Measurements from ENCODE around the gene RBM12.
"Not testable (repeated sequence)": the region's sequence is repeated elsewhere in the genome, so short reads cannot be mapped to it uniquely, and the experiment has no call there.

The RBM12 gene

DNA sequence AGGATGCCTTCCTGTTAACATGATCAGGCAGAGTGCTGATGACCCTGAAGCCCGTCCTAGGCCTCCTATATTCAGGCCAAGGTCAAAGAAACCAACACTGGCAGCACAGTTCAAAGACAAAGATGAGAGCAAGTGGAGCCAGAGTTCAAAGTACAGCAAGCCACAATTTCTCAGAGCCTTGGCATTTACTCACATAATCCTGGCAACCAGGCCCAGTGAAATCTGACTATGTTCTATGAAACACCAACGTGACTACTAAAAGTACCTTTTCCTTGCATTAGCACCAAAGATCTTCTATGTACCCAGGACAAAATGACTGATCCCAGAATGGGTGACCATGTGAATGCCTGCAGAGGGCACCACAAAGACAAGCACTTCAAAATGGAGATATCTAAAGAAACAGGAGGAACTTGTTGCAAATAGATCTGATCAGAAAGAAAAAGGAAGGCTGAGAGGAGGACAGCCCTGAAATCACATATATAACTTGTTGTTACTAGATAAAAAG, 30.6 kb upstream of the RBM12 start:
- Histone ChIP-seq H3K27me3 (ENCODE audit: insufficient read depth, low read length, poor library complexity) (no peaks in the 10 kb centered on the region), H3K36me3 (ENCODE audit: insufficient read depth, low read length) (peaks cover 40% of the 10 kb centered on the region), H3K9ac (ENCODE audit: low read depth, low read length) (no peak overlapping the region), H3K4me2 (ENCODE audit: insufficient read depth, low read length) (no peak overlapping the region), H3K27ac (ENCODE audit: low read length) (no peak overlapping the region), H2AFZ (ENCODE audit: low read depth, low read length) (no peak overlapping the region), H4K20me1 (ENCODE audit: insufficient read depth, low read length) (0 out of 2 replicates have a peak, but pooled peaks cover 4% of the 10 kb centered on the region), H3K79me2 (ENCODE audit: insufficient read depth, low read length) (peaks cover 37% of the 10 kb centered on the region), H3K4me3 (ENCODE audit: low read depth in 1 of 2, low read length in 2 of 2) (no peak overlapping the region), H3K4me1 (ENCODE audit: insufficient read depth, low read length) (peaks cover 24% of the 10 kb centered on the region), H3K9me3 (ENCODE audit: insufficient read depth, low read length, severe bottlenecking) (no peaks in the 10 kb centered on the region)
- DNase-seq (no peak), ATAC-seq (ENCODE audit: insufficient read depth, low read depth) (no peak)
- TF ChIP-seq, protein P1, sequence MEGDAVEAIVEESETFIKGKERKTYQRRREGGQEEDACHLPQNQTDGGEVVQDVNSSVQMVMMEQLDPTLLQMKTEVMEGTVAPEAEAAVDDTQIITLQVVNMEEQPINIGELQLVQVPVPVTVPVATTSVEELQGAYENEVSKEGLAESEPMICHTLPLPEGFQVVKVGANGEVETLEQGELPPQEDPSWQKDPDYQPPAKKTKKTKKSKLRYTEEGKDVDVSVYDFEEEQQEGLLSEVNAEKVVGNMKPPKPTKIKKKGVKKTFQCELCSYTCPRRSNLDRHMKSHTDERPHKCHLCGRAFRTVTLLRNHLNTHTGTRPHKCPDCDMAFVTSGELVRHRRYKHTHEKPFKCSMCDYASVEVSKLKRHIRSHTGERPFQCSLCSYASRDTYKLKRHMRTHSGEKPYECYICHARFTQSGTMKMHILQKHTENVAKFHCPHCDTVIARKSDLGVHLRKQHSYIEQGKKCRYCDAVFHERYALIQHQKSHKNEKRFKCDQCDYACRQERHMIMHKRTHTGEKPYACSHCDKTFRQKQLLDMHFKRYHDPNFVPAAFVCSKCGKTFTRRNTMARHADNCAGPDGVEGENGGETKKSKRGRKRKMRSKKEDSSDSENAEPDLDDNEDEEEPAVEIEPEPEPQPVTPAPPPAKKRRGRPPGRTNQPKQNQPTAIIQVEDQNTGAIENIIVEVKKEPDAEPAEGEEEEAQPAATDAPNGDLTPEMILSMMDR (IDR thresholded peaks at IDR 0.05; ENCODE audit: borderline replicate concordance, extremely low read depth, low read length, poor library complexity, severe bottlenecking) = peak; percentile 10
- TF ChIP-seq EZH2 (IDR thresholded peaks at IDR 0.05; ENCODE audit: borderline replicate concordance, low read depth, low read length, severe bottlenecking) = no peak

DNA sequence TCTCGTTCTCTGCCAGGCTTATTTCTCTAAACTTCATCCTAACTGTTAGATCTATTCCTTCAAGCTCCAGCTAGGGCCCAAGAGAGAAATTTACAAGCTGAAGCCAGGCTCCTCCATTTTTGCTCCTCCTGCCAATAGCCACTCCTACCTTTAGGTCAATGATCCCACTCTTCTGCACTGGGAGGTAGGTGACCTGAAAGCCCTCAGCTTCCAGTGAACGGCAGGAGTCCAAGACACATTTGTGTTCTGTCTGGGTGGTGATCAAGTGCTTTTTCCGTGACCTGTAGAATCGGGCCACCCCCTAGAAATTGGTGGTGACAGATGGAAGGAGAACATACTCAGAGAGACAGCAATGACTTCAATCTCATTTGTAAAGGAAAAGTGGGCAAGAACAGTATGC, 25.6 kb upstream of the RBM12 start:
- Histone ChIP-seq H3K79me2 (ENCODE audit: insufficient read depth, low read length) (0 out of 2 replicates have a peak, but pooled peaks cover 2% of the 10 kb centered on the region), H3K9me3 (ENCODE audit: insufficient read depth, low read length, severe bottlenecking) (no peaks in the 10 kb centered on the region), H4K20me1 (ENCODE audit: insufficient read depth, low read length) (no peaks in the 10 kb centered on the region), H3K27ac (ENCODE audit: low read length) (no peak overlapping the region), H3K4me3 (ENCODE audit: low read depth in 1 of 2, low read length in 2 of 2) (no peak overlapping the region), H3K27me3 (ENCODE audit: insufficient read depth, low read length, poor library complexity) (no peaks in the 10 kb centered on the region), H3K9ac (ENCODE audit: low read depth, low read length) (no peak overlapping the region), H3K4me2 (ENCODE audit: insufficient read depth, low read length) (no peak overlapping the region), H3K4me1 (ENCODE audit: insufficient read depth, low read length) (no peaks in the 10 kb centered on the region), H3K36me3 (ENCODE audit: insufficient read depth, low read length) (peaks cover 58% of the 10 kb centered on the region), H2AFZ (ENCODE audit: low read depth, low read length) (no peak overlapping the region)
- TF ChIP-seq, protein P1 (IDR thresholded peaks at IDR 0.05; ENCODE audit: borderline replicate concordance, extremely low read depth, low read length, poor library complexity, severe bottlenecking) = no peak
- TF ChIP-seq EZH2 (IDR thresholded peaks at IDR 0.05; ENCODE audit: borderline replicate concordance, low read depth, low read length, severe bottlenecking) = no peak
- no peak for DNase-seq
- ATAC-seq (ENCODE audit: insufficient read depth, low read depth) = no peak

DNA sequence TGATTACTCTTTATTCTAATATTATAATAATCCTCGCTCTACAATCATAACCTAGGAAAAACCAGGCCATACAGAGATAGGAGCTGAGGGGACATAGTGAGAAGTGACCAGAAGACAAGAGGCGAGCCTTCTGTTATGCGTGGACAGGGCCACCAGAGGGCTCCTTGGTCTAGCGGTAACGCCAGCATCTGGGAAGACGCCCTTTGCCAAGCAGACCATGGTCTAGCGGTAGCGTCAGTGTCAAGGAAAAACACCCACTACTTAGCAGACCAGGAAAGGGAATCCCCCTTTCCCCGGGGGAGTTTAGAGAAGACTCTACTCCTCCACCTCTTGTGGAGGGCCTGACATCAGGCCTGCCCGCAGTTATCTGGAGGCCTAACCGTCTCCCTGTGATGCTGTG, 22.2 kb upstream of the RBM12 start:
- H3K4me1 ChIP-seq (ENCODE audit: insufficient read depth, low read length); H3K4me2 ChIP-seq (ENCODE audit: insufficient read depth, low read length); H3K79me2 ChIP-seq (ENCODE audit: insufficient read depth, low read length); H3K27ac ChIP-seq (ENCODE audit: low read length); H3K27me3 ChIP-seq (ENCODE audit: insufficient read depth, low read length, poor library complexity); H2AFZ ChIP-seq (ENCODE audit: low read depth, low read length); H3K4me3 ChIP-seq (ENCODE audit: low read depth in 1 of 2, low read length in 2 of 2); ATAC-seq (ENCODE audit: insufficient read depth, low read depth); H3K9me3 ChIP-seq (ENCODE audit: insufficient read depth, low read length, severe bottlenecking); DNase-seq; H3K9ac ChIP-seq (ENCODE audit: low read depth, low read length); H4K20me1 ChIP-seq (ENCODE audit: insufficient read depth, low read length): not testable (repeated sequence)
- H3K36me3 ChIP-seq (ENCODE audit: insufficient read depth, low read length) = peaks cover 48% of the 10 kb centered on the region
- TF ChIP-seq, protein P1 (IDR thresholded peaks at IDR 0.05; ENCODE audit: borderline replicate concordance, extremely low read depth, low read length, poor library complexity, severe bottlenecking) = peak; percentile 26

DNA sequence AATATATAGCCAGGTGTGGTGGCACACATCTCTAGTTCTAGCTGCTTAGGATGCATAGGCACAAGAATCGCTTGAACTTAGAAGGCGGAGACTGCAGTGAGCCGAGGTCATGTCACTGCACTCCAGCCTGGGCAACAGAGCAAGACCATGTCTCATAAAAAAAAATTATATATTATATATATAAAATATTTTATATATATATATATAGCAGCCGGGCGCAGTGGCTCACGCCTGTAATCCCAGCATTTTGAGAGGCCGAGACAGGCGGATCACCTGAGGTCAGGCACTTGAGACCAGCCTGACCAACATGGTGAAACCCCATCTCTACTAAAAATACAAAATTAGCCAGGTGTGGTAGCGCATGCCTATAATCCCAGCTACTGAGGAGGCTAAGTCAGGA, 20.7 kb upstream of the RBM12 start:
- ATAC-seq (ENCODE audit: insufficient read depth, low read depth); H3K4me3 ChIP-seq (ENCODE audit: low read depth in 1 of 2, low read length in 2 of 2); H3K4me1 ChIP-seq (ENCODE audit: insufficient read depth, low read length); H3K27me3 ChIP-seq (ENCODE audit: insufficient read depth, low read length, poor library complexity); H4K20me1 ChIP-seq (ENCODE audit: insufficient read depth, low read length); H3K4me2 ChIP-seq (ENCODE audit: insufficient read depth, low read length); H3K9ac ChIP-seq (ENCODE audit: low read depth, low read length); H3K79me2 ChIP-seq (ENCODE audit: insufficient read depth, low read length); H2AFZ ChIP-seq (ENCODE audit: low read depth, low read length); DNase-seq; H3K27ac ChIP-seq (ENCODE audit: low read length); H3K9me3 ChIP-seq (ENCODE audit: insufficient read depth, low read length, severe bottlenecking): not testable (repeated sequence)
- peaks cover 49% of the 10 kb centered on the region for H3K36me3 ChIP-seq (ENCODE audit: insufficient read depth, low read length)
